Measurements from ENCODE around the gene ACTN4. TPM values are rescaled to one million over a fixed set of nuclear protein-coding genes. Genes with fewer than 3 reads are reported as not detected.

ACTN4 gene
- total RNA-seq, 1 experiment from 2014 or later = 3,297 TPM

- ChIA-PET CTCF (interaction anchor here (0.6 to 0.8 kb wide), 4 partner anchors 12 to 131 kb away, joined by 3 read pairs; no protein-coding TSS in a partner anchor), POLR2A (no interaction called here)
- H3K36me3 ChIP-seq (ENCODE audit: control insufficient read depth, insufficient read depth, low read length) = peaks cover 54% of the 10 kb centered on the region
Observed at GRCh38 chr19:38729653-38730469, 82.4 kb downstream of the ACTN4 start.

GRCh38 chr19:38730470-38730730 lies 83.0 kb downstream of the ACTN4 start:
- DNase-seq (ENCODE audit: low read depth, low spot score) (no peak), ATAC-seq (no peak)
- Histone ChIP-seq H3K9me3 (ENCODE audit: control insufficient read depth, insufficient read depth, low read depth, low read length) (no peaks in the 10 kb centered on the region), H3K36me3 (ENCODE audit: control insufficient read depth, insufficient read depth, low read length) (peaks cover 49% of the 10 kb centered on the region), H3K4me3 (ENCODE audit: low read depth in 2 of 2, low read length in 2 of 2) (no peak overlapping the region), H3K4me1 (ENCODE audit: control insufficient read depth, insufficient read depth, low read length) (peaks cover 96% of the 10 kb centered on the region), H3K27me3 (ENCODE audit: control insufficient read depth, insufficient read depth, low read length) (no peaks in the 10 kb centered on the region), H3K27ac (ENCODE audit: low read length) (peak overlapping the region; percentile 93)
- ChIA-PET POLR2A (interaction anchor here (0.9 kb wide), 1 partner anchor 107 kb away, joined by 4 read pairs; no protein-coding TSS in a partner anchor), CTCF (interaction anchor here (0.7 to 0.8 kb wide), 4 partner anchors 12 to 200 kb away, joined by 3 read pairs; partner anchors contain the start of genes MRPS12 and SARS2)
- intact Hi-C loops (cut with micrococcal nuclease; ENCODE audit: unreplicated experiment) (loop anchor here (5.0 kb wide), 2 partner anchors 102 to 202 kb away; partner anchors contain the start of genes ECH1, MRPS12 and SARS2), in situ Hi-C loops (cut with HindIII; ENCODE audit: low pct_unique_long_range_greater_than_20kb, low sequenced_read_pairs) (no loop called here)
- no TSS peak for BruUV-seq (replicated peaks)
- TF ChIP-seq POLR2AphosphoS5 (IDR thresholded peaks at IDR 0.05; ENCODE audit: low read depth, low read length) = peak; percentile 38; the same call in 1 of the 2 replicates
- no peak for TF ChIP-seq TCF7L2 (IDR thresholded peaks at IDR 0.05; ENCODE audit: low read depth, low read length)
- TF ChIP-seq REST (IDR thresholded peaks at IDR 0.05; ENCODE audit: insufficient read depth in 1 of 2, low read depth in 2 of 2, low read length in 1 of 2) = no peak
- TF ChIP-seq SIN3A (IDR thresholded peaks at IDR 0.05; ENCODE audit: borderline replicate concordance, insufficient read depth, low read depth, low read length) = no peak

More at GRCh38 chr19:38729653-38730469, 82.4 kb downstream of the ACTN4 start:
- intact Hi-C loops (cut with micrococcal nuclease; ENCODE audit: unreplicated experiment) = loop anchor here (5.0 kb wide), 3 partner anchors 78 to 202 kb away; partner anchors contain the start of genes ECH1, MRPS12 and SARS2
- ATAC-seq (peak; percentile 46), DNase-seq (ENCODE audit: low read depth, low spot score) (peak; percentile 61)
- TSS peak; percentile 94 for BruUV-seq (replicated peaks)
- Histone ChIP-seq H3K27ac (ENCODE audit: low read length) (peak overlapping the region; percentile 93), H3K27me3 (ENCODE audit: control insufficient read depth, insufficient read depth, low read length) (no peaks in the 10 kb centered on the region), H3K4me3 (ENCODE audit: low read depth in 2 of 2, low read length in 2 of 2) (no peak overlapping the region), H3K9me3 (ENCODE audit: control insufficient read depth, insufficient read depth, low read depth, low read length) (no peaks in the 10 kb centered on the region), H3K4me1 (ENCODE audit: control insufficient read depth, insufficient read depth, low read length) (peaks cover 96% of the 10 kb centered on the region)
- in situ Hi-C loops (cut with HindIII; ENCODE audit: low pct_unique_long_range_greater_than_20kb, low sequenced_read_pairs) = no loop called here
- TF ChIP-seq REST (IDR thresholded peaks at IDR 0.05; ENCODE audit: insufficient read depth in 1 of 2, low read depth in 2 of 2, low read length in 1 of 2) = no peak
- no peak for TF ChIP-seq SIN3A (IDR thresholded peaks at IDR 0.05; ENCODE audit: borderline replicate concordance, insufficient read depth, low read depth, low read length)
- no peak for TF ChIP-seq CTCF (IDR thresholded peaks at IDR 0.05)
- TF ChIP-seq POLR2AphosphoS5 (IDR thresholded peaks at IDR 0.05; ENCODE audit: low read depth, low read length) = no peak
- TF ChIP-seq TCF7L2 (IDR thresholded peaks at IDR 0.05; ENCODE audit: low read depth, low read length) = no peak

Measured in Panc1 (cell line).